Stimulated activated CD8-positive, alpha-beta memory T cell treated with anti-CD3 and anti-CD28 coated beads, Interleukin-7, amount 100 ng/mL, for 4 hours (primary cell): ENCODE results near the gene KCNK17.

ENCODE experiments used
- DNase-seq, 2 donors: peaks; one replicate each; pipeline ENCODE4 v3.0.0-alpha.2; 2020; ENCODE audit warnings: low read depth in 2 of 2

The KCNK17 gene

DNA sequence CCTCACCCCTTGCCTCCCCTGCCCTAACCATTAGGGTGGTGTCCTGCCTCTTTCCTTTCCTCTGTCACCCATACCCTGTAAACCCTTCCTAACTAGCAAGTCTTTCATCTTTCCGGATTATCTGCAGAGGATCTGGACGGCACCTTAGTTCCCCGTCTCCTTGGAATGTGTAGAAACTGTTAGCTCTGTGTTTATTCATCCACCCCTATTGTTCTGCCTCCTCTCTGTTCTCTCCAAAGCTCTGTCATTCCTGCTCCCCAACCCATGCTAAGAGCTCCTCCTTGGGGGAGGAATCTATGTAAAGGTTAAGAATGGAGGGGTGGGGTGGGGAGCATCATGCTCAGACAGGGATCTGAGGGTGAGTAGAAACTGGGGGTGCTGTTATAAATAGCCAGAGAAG, 45.5 kb downstream of the KCNK17 start:
- DNase-seq, result no peak

DNA sequence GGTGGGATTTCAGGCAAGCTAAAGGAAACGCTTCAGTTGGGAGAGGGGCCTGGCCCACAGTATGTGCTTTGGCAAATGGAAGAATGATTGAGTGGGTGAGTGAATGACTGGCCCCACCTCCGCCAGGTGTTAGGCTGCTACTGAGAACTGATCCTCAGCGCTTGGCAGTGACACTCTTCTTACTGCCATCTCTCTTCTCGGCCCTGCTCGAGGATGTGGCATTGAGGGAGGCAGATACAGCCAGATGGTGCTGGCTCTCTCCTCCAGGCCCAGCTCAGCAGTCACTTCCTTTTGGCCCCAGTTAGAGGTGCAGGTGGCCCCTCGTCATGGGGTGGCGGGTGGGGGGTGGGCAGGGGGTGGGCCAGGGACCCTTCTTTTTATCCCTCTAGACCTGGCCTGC, 46.0 kb downstream of the KCNK17 start:
- no peak for DNase-seq

DNA sequence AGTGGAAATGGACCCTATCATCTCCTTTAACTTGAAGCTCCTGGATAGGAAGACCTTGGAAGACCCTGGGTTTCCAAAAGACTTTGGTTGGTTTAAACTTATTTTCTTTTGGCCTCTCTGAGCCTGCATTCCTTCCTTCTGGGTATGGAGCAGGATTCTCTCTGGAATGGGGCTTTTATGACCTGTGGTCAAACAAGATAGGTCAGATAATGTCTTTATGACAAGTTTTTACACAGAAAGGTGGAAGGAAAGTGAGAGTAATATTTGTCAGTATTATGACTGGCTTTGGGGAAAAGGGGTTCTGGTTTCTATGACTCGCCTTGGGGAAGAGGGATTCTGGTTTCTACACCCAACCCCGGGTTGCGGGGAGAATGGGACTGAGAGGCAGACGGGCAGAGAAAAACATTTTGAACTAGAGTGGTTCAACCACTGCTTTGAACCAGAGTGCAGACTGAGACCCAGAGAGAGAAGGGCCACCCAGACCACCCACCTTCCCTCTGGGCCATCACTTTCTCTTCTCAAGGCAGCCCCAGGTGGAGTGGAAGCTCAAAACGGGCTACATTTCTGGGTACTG, 47.4 kb downstream of the KCNK17 start:
- DNase-seq, result no peak

DNA sequence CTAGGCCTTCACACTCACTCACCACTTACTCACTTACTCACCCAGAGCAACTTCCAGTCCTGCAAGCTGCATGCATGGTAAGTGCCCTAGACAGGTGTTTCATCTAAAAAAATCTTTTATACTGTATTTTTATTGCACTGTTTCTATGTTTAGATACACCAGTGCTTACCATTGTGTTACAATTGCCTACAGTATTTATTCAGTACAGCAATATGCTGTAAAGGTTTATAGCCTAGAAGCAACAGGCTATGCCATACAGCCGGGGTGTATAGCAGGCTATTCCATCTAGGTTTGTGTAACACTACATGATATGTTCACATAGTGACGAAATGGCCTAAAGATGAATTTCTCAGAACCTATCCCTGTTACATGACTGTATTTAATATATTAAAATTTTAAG, 47.8 kb downstream of the KCNK17 start:
- no peak for DNase-seq

DNA sequence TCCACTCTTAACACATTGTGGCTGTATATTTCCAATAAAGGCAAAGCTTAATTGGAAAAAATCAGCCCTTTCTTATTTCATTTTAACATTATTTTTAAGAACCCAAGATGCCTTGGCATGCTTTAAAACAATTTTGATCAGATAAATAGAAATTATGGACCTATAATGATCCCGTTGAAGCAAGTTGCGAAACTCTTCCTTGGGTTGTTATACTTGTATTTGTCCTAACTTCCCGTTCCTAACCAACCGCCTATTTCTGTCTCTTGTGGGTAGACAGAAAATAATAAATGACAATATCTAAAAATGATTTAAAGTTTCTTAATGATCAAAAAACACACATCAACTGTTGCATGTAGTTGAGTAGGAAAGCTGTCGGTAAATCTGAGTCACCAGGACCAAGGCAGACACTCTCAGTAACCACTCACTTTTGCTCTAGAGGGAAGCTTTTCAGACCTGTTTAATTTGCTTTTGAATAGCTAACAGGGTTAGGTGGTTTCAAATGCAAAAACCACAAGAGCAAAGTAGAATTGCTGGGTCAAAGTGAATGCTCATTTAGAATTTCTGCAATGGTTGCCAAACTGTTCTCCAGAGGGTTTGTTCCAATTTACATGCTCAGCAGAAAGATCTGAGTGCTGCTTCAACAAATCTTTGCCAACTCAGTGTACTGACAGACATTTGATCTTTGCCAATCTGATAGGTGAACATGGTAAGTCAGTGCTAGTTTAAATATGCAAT, 50.7 kb downstream of the KCNK17 start:
- DNase-seq, result no peak

DNA sequence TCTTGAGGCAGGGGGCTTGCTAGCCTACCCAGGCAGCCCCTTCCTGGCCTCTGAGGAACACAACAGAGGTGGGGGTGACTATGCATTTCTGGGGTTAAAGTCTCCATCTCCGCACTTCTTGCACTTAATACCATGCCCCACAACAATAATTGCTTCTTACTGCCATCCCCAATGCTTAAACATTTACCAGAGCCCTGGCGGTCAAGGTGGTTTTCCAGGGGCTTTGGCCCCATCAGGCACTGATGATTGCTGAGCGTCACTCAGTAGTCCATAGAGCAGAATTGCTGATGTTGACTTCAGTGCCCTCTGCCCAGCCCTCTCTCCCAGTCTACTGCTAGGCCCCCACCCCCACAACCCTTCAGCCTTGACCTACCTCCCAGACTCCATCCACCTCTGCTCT, 52.5 kb downstream of the KCNK17 start:
- no peak for DNase-seq

DNA sequence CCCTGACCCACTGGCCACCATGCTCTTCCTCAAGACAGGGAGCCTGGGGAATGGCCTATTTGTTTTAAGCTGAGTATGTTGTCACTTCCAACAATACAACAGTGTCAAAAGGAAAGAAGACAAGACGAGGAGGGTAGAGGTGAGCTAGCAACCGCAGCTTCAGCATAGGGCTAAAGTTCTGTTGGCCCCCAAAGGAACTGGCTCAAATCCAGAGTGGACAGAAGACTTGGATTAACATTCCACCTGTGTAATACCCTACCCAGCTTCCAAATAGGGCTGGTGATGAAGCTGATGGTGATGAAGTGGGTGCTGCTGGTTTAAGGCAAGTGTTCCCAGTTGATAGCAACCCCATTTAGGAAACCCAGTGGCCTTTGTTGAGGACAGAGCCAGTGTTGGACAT, 53.3 kb downstream of the KCNK17 start:
- DNase-seq, result no peak

DNA sequence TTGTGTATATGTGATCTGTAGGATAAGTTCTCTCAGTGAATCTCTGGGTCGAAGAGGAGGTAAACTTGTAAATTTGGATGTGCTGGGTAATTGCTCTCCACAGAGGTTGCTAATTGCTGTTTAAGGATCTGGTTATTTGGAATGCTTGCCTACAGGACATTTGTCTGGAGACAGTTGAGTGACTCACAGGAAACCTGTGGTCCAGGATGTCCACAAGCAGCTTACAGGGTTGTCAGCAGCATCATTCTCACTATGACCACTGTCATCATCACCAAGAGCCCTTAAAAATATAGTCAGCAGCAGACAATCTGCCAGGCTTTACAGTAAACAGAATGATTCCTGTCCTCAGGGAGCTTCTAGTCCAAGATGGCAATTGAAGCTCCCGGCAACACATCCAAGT, 53.8 kb downstream of the KCNK17 start:
- DNase-seq, result no peak

DNA sequence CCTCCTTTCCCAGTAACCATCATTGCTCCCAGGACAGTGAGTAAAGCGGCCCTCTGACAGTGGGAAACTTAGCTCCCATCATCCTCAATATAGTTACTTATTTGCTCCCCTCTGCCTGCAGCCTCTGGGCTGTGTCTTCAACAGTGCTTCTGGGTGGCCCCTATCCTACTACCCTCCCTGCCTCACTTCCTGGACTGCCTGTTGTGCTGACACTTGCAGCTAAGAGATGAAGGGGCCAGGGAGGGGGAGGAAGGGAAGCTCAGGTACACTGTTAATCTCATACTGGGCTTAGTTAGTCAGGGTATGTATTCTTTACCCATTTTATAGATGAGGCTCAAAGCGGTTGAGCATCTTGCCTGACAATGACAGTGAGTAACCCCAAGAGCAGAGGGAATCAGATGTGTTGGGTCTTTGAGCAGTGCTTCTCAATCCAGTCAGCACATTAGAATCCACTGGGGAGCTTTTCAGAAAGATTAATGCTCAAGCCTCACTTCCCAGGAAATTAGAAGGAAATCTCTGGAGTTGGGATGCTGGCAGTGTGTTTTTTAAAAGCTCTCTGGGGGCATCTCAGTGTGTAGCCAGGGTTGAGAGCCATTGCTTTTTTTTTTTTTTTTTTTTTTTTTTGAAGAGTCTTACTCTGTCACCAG, 57.8 kb downstream of the KCNK17 start:
- no peak for DNase-seq

DNA sequence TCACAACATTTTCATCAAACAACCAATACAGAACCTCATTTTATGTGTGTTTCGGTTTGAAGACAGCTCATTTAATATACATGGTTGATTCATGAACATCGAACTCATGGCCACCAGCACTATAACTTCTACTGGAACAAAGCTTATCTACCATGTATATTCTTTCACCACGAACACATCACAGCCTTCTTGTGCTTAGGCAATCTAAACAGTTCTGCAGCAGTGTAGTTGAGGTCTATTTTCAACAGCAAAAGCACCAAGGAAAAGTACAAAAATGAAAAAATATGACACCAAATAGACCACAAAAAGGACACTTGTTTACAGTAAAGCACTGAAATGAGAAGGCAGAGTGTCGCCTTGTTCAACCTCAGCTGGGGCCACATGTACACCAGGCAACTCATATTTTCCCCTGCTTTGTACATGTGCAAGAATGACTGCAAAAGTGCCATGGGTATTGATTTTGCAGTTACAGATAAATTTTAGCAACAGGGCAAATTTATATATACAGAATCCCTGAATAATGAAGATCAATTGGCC, 59.2 kb downstream of the KCNK17 start:
- no peak for DNase-seq

DNA sequence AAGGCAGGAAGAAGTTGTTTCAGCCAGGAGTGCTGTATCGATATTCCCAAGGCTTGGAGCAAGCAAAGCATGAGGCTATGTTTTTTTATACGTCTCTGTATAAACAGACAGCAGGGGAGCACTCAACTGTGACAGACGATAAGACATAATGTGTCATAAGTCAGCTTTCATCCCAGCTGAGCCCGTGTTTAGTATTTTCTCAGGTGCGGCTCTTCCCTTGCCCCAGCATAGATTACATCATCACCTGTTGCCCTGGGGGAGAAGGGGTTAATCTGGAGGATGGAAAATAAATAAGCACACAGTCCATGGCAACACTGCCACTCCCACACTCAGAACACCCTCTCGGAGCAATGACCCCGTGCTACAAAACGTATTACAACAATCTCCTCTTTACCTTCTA, 62.8 kb downstream of the KCNK17 start:
- DNase-seq, result no peak

DNA sequence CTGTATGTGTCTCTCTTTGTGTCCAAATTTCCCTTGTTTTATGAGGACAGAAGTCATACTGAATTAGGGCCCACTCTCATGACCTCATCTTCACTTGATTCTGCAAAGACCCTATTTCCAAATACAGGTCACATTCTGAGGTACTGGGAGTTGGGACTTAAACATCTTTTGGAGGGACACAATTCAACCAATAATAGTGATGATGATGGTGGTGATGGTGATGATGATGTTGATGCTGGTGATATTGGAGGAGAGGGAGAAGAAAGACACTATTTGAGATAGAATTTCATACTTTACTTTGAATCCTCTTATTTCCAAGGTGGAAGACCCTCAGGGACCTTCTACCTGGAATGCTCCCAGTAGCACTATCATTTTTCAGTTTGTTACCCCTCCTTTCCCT, 63.7 kb downstream of the KCNK17 start:
- no peak for DNase-seq

DNA sequence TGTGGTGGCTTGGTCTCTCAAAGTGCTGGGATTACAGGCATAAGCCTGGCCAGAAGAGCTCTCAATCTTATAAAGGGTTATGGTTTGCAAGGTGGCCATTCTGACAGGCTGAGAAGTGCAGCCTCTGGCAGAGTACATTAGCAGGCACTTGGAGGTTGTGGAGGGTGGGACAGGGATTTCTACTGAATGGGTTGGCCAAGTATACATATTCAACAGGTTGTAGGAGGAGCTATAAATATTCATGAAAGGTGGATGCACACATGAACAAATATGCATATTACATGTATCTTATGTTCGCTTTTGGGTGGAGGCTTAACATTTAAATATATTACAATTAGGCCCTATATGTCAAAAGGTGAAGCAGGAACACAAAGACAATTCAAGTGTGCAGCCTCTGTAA, 64.9 kb downstream of the KCNK17 start:
- no peak for DNase-seq
